ENCODE measurements around the gene PCDHGC4.
A peak's percentile ranks its signal among the peaks of the same experiment; 100 is the strongest.

Gene PCDHGC4

DNA sequence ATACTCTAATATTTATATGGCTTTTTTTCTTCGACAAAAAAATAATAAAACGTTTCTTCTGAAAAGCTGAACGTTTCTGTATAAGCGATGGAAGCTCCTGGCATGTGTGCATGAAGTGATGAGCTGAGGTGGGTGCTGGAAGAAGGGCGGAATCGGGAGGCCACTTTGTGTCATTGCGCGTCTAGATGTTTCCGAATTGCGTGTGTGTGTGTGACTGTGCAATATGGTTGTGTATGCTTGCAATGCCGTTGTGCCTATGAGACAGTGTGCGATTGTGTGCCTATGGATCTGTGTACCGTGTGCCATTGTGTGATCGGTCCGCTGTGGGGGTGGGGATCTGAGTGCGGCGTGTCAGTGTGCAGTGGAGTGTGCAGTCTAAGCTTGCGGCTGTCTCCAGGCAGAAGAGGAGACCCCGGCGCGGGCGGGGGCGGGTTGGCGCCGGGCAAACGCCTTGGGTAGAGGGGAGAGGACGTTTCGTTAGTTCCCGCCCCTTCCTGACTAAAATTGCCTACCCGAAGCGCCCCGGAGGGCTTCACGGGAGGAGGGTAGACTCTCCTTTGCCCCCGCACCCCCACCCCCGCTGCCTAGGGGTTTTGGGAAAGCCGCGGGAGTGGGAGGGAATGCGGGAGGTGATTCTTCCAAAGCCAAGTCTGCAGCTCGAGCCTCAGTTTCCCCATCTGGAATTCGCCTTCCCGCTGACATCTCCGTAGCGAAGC, 28.2 kb downstream of the PCDHGC4 start:
- peak in 1 of 2 donors; percentile 25 for DNase-seq

DNA sequence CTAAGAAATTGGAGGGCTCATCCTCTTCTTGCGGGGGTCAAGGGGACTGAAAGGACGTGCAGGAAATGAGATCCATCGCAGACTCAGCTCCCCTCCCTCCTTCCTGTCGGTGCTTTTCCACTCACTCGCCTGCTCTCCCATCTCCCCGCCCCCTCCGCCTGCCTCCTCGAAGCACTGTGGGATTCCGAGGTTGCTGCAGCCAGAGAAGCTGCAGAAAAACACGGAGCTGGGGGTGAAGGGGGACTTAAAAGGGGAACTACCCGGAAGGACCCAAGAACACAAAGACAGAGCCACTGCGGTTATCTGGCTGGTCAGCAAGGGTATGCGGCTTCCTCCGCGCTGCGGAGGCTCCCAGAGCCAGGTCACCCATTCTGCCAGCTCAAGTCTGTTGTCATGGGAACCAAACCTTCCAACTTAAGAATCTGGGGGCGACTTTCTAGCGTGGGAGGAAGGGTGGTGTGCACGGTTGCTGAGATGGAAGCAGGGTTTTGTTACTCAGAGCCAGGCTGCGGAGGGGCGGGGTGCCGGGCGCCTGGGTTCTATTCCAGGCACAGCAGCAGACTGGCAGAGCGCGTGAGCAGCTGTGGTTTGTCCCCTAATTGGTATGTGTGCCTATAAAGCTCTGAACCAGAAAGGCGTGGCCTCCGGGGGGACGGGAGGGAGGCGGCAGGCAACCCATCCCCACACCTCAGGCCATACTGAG, 28.9 kb downstream of the PCDHGC4 start:
- DNase-seq, result peak; percentile 23 to 33

DNA sequence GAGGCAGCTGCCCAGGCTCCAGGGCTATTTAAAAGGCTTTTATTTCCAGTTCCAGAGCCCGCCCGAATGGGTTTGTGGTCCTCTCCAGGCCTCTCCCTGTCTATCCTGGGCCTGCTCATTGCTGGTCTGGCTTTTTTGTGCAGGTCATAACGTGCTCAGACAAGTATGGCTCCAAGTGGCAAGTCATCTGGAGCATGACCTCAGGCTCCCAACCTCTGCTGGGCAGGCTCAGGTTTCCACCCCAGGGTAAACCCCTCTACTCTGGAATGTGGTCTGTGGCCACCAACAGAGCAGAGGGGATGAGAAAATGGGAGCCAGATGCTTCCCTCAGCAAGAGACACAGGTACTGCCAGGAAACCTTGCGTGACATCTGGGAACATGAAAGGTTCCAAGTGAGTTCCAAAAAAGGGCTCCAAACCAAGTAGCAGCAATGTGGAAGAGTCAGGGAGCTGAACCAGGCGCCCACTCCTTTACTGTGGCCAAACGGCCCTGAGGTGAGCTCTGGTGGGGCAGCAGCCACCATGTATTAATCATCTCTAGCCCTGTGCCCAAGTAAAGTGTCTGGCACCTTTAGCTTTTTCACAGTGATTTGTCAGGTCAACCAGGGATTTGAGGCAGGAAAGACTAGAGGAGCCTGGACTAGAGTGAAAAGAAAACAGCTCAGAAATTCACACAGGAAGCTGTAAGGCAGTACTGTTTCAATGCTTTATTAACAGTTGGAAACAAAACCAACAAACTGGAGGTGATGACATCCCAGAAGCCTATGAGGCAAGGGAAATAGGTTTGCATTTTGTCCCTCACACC, 29.7 kb downstream of the PCDHGC4 start:
- DNase-seq, result no peak

GRCh38 chr5:141515141-141515540, 30.3 kb downstream of the PCDHGC4 start:
- DNase-seq, result no peak

DNA sequence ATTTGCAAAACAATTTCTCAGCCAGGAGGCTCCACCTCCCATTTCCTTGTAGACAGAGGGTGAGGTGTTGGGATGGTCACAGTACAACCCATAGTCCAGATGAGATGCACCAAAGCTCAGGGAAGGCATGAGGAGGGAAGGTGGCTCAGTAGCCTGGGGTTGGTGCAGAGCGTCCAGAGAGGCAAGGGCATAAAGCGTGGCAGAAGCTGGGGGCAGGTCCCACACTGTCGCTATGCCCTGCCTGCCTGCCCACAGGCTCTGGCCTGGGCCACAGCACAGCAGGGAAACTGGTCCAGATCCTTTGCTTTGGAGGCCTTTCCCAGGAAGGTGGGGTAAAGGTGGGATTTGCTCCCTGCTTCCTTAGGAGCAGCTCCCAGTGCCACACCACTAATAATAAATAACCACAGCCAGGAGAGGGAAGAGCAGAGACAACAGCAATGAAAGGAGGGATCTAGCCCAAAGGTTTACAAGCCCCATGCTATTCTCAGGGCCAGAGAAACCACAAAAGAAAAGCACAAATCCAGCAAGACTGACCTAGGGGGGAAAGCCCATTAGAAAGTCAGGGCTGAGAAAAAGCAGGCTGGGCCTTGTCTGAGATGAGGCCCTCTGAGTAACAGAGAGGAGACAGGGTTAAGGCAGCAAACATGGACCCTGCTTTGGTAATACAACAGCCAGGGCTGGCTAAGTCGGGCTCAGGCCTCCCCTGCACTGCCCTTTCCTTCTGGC, 31.3 kb downstream of the PCDHGC4 start:
- DNase-seq, result no peak

DNA sequence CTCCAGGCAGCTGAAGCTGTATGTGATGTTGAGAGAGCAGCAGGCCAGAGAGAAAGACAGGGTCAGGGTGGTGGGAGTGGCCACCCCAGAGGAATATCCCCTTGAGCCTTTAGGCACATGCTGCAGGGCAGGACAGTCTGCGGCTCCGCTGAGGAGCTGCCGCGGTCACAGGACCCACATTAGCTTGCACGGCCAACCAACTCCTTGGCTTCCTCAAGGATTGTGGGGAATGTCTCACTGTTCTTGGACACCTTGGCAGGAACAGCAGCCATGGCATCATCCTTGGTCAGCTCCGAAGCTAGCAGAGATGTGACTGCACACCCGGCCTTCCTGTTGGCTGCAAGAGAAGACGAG, 31.8 kb downstream of the PCDHGC4 start:
- DNase-seq, result no peak

GRCh38 chr5:141517312-141517711, 32.5 kb downstream of the PCDHGC4 start:
- DNase-seq, result no peak

DNA sequence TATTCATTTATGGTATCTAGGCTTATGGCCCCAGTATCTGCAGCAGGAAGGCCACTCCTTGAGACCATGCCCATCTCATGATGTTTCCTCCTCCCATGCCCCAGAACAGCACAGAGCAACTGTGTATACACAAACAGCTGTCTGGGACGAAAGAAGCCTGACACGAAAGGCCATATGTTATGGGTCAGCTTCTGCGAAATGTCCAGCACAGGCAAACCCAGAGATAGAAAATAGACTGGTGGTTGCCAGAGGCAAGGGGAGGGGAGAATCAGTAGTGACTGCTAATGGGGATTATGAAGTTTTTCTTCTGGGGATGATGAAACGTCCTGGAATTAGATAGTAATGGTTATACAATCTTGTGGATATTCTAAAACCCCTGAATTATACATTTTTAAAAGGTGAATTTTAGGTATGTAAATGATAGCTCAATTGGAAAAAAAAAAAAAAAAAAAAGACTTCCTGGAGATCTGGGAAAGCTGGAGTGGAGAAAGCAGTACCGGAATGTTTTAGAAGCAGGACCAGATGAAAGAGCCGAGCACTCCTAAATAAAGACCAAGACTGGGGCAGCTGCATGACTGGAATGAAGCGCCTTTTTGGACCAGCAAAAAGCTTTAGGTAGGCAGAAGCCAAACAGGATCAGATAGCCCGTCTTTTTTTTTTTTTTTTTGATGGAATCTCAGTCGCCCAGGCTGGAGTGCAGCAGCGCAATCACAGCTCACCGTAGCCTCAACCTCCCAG, 33.2 kb downstream of the PCDHGC4 start:
- no peak for DNase-seq

DNA sequence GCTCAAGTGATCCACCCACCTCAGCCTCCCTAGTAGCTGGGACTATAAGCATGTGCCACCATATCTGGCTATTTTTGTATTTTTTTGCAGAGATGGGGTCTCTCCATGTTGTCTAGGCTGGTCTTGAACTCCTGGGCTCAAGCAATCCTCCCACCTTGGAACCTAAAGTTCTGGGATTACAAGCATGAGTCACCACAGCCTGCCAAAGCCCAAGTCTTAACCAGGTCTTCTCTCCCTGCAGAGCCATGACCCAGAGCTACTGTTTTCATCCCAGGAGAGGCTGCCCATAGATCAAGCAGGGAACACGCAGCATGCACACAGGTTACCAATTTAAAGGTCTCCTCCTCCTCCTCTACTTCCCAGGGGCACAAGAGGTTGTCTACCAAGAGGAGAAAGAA, 33.8 kb downstream of the PCDHGC4 start:
- DNase-seq, result no peak

DNA sequence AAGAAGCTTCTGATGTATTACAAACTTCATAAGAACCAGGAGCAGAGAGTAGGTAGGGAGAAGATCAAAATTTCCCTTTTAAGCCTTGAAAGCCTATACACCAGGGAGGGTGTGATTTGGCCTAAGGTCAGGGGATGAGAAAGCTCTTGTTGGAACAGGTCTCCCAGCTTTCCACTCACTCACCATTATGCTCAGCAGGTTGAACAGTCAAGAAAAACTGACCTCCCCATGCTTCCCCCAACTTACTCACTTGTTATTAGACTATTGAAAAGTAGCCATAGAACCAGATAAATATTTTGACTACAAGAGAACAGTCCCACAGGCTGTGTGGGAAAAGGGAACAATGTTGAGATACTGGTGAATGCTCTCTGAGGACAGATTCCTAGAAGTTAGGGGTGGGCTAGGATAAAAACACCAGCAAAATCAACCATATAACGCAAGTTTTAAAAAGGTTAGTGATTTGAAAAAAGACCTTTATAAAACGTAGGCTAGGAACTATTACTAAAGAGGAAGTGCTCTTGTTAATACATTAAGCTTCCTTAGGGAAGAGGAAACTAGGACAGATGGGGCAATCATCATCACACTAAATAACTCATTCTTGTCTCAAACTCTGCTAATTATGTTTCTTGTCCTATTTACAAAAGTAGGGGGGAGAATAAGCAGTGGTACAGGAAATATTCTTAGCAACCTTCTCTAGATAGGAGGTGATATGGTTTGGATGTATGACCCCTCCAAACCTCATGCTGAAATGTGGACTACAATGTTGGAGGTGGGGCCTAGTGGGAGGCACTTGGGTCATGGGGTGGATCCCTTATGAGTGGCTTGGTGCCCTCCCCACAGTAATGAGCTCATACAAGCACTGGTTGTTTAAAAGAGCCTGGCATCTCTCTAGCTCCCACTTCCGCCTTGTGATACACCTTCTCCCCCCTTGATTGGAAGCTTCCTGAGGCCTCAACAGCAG, 35.1 kb downstream of the PCDHGC4 start:
- no peak for DNase-seq

DNA sequence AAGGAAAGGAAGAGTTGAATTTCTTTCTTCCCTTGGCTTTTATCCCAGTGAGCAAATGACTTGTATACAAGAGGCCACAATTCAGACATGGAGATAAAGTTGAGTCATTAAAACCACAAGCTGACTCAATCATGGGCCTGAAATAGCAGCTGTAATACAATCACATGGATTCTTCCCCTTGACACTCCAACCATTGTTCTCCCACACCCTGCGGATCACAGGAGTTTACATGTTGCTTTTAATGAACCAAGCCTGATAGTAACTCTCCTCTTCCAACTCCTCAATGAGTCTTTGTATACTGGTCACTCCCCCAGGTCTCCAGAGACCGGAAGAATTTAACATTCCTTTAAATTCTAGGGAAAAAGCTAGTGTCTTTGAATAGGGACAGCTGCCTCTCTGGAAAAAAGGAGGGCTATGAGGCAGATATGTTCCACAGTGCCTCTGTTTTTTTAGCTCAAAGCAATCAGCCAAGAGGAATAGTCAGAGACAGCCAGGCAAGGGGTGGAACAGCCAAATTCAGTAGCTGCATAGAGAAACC, 36.5 kb downstream of the PCDHGC4 start:
- no peak for DNase-seq

- DNase-seq, result no peak
Measured at GRCh38 chr5:141522301-141522700, 37.5 kb downstream of the PCDHGC4 start.

DNA sequence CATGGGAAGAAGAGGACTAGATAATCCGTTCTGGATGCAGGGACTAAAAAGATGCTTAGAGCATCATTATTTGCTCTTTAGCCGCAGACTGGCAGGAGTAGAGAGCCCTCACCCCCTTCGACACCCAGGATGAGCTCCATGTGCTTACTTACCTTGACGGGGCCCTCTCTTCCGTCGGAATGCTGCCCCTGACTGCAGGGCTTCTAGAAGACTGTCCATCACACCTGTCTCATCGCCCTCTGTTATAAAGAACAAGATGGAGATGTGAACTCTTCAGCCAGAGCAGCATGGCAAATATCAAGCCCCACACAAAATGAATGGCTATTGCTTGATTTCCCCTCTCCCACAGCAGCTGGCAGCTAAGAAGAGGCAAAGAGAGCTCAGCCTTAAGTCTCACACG, 39.2 kb downstream of the PCDHGC4 start:
- no peak for DNase-seq

- DNase-seq, result peak; percentile 57 to 66
Measured at GRCh38 chr5:141524604-141525597, 40.1 kb downstream of the PCDHGC4 start.

DNA sequence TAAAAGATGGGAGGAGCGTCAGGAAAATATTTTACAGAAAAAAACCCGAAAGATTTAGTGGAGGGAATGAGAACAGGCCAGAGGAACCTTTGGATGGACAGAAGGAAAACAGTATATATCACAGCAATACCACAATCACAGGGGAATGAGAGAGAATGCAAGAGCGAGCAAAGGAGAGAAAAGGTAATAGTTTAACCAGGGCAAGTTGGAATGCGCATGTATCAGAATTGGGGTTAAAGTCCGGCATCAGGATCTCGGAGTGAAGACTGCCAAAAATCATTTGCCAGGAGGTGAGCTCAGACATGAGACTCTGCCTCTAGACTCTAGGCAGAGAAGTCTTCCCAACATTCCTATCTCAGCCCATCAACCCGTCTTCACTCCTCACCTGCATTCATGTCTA, 40.8 kb downstream of the PCDHGC4 start:
- DNase-seq, result no peak

GRCh38 chr5:141527426-141527825, 42.6 kb downstream of the PCDHGC4 start:
- no peak for DNase-seq

GRCh38 chr5:141528291-141528984, 43.6 kb downstream of the PCDHGC4 start:
- no peak for DNase-seq

GRCh38 chr5:141529002-141529401, 44.2 kb downstream of the PCDHGC4 start:
- no peak for DNase-seq

DNA sequence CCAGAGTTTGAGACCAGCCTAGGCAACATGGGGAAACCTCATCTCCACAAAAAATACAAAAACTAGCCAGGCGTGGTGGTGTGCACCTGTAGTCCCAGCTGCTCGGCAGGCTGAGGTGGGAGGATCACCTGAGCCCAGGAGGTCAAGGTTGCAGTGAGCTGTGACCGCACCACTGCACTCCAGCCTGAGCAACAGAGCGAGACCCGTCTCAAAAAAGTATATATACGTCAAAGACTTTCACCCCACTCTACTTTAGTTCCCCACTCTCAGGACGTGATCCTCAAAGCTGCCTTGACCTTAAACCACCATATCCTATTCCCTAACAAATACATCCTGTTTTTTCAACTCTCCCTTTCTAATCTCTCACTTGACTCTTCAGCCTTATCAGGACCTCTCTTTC, 45.0 kb downstream of the PCDHGC4 start:
- DNase-seq, result no peak
